ENCODE data around the gene EPHA3.
"Not testable (repeated sequence)": the region's sequence is repeated elsewhere in the genome, so short reads cannot be mapped to it uniquely, and the experiment has no call there.

Gene EPHA3

GRCh38 chr3:89315750-89316470 is 208.5 kb downstream of the EPHA3 start:
- H3K9me3 Mint-ChIP-seq: peaks cover 12% of the 10 kb centered on the region
- no peak overlapping the region for H3K27ac Mint-ChIP-seq
- no peaks in the 10 kb centered on the region for H3K36me3 Mint-ChIP-seq
- no peaks in the 10 kb centered on the region for H3K4me1 Mint-ChIP-seq
- no peak overlapping the region for H3K4me3 Mint-ChIP-seq
- ATAC-seq (no peak), DNase-seq (ENCODE audit: low spot score in 2 of 2) (no peak)

- no peak for ATAC-seq
- H3K4me3 Mint-ChIP-seq: no peak overlapping the region
- H3K4me1 Mint-ChIP-seq: no peaks in the 10 kb centered on the region
- no peak overlapping the region for H3K27ac Mint-ChIP-seq
- no peak for DNase-seq (ENCODE audit: low spot score in 2 of 2)
- H3K36me3 Mint-ChIP-seq: no peaks in the 10 kb centered on the region
- peaks cover 11% of the 10 kb centered on the region for H3K9me3 Mint-ChIP-seq
Measured at GRCh38 chr3:89320186-89320585, 212.8 kb downstream of the EPHA3 start.

- ATAC-seq: no peak
- Mint-ChIP-seq H3K36me3 (no peaks in the 10 kb centered on the region), H3K9me3 (peaks cover 16% of the 10 kb centered on the region), H3K4me1 (no peaks in the 10 kb centered on the region), H3K4me3 (no peak overlapping the region), H3K27ac (no peak overlapping the region)
- no peak for DNase-seq (ENCODE audit: low spot score in 2 of 2)
Measured at GRCh38 chr3:89326997-89327396, 219.6 kb downstream of the EPHA3 start.

DNA sequence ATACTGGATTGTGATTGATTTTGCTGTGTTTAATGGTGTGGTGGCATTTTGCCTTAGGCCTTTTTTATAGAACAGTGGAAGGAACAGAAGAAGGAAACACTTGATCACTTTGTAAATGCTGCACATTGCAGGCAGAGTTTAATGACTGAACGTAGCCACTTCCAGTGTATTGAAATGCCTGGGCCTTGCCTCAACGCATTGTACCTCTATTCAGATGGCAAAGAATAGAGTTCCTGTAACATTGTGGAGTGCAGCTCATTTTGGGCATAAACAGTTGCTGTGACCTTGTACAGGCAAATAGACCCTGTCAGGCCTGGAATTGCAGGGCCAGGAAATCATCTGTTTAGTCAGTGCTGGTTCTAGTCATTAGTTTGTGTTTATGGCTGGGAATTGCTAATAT is 225.0 kb downstream of the EPHA3 start:
- H3K36me3 Mint-ChIP-seq: no peaks in the 10 kb centered on the region
- no peak overlapping the region for H3K4me3 Mint-ChIP-seq
- no peaks in the 10 kb centered on the region for H3K4me1 Mint-ChIP-seq
- peaks cover 6% of the 10 kb centered on the region for H3K9me3 Mint-ChIP-seq
- DNase-seq (ENCODE audit: low spot score in 2 of 2) (no peak), ATAC-seq (no peak)
- no peak overlapping the region for H3K27ac Mint-ChIP-seq

DNA sequence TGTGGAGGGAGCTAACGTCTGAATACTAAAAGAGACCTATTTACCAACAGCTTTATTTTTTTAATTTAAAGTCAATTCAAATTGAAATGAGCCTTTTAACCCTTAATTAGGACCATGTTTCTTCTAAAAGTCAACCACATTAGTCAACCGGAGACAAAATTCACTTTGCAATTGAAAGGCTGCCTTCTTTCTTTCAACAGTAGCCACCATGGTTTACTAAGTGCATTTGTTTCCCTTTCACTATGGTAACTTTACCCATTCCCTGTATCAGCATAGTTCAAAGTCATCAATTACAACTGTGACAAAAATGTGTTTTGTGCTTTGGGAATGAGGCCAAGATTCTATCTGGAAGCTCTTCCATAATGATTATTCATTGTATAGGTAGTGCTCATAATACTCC is 225.4 kb downstream of the EPHA3 start:
- Mint-ChIP-seq H3K4me3 (no peak overlapping the region), H3K9me3 (peaks cover 6% of the 10 kb centered on the region), H3K27ac (no peak overlapping the region), H3K4me1 (no peaks in the 10 kb centered on the region), H3K36me3 (no peaks in the 10 kb centered on the region)
- ATAC-seq (no peak), DNase-seq (ENCODE audit: low spot score in 2 of 2) (no peak)

DNA sequence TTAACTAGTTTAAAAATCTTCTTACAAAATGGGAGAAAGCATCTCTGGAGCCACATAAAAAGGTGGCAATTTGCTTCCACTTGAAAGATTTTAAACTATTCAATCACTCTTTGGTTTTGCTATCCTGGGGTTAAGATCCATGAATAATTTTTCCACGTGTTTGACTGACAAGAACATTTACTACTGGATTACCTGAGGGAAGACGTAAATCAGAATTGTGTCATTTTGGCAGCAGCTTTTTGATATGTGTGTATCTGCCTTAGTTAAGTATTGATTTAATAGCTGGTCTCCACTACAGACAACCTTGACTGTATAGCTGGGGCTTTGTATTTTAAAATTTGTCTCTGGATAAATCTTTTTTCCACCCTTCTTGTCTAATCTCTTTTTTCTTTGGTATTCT is 228.3 kb downstream of the EPHA3 start:
- Mint-ChIP-seq H3K4me1 (no peaks in the 10 kb centered on the region), H3K4me3 (no peak overlapping the region), H3K36me3 (no peaks in the 10 kb centered on the region), H3K9me3 (peaks cover 4% of the 10 kb centered on the region), H3K27ac (no peak overlapping the region)
- ATAC-seq (no peak), DNase-seq (ENCODE audit: low spot score in 2 of 2) (no peak)

GRCh38 chr3:89340408-89340807 is 233.0 kb downstream of the EPHA3 start:
- no peak overlapping the region for H3K4me3 Mint-ChIP-seq
- no peak for DNase-seq (ENCODE audit: low spot score in 2 of 2)
- no peak for ATAC-seq
- no peaks in the 10 kb centered on the region for H3K9me3 Mint-ChIP-seq
- H3K36me3 Mint-ChIP-seq: no peaks in the 10 kb centered on the region
- no peaks in the 10 kb centered on the region for H3K4me1 Mint-ChIP-seq
- H3K27ac Mint-ChIP-seq: no peak overlapping the region

DNA sequence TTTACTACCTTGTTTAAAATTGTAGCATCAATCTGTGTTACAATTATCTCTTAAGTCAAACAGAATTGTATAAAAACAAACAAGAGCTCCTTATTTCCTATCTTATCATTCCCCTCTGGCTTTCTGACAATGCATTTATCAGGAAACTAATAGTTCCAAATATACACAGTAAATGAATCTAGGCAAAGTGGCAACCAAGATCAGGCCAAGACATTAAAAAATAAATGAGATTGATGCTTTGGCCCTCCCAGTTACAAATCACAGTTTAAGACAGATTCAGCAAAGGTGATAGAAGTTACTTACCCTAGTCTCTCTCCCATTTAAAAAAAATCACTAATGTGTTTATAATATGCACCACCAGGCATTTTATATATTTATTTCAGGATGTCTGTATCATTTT is 236.7 kb downstream of the EPHA3 start:
- no peak overlapping the region for H3K4me3 Mint-ChIP-seq
- H3K36me3 Mint-ChIP-seq: no peaks in the 10 kb centered on the region
- no peaks in the 10 kb centered on the region for H3K9me3 Mint-ChIP-seq
- DNase-seq (ENCODE audit: low spot score in 2 of 2) (no peak), ATAC-seq (no peak)
- H3K4me1 Mint-ChIP-seq: no peaks in the 10 kb centered on the region
- H3K27ac Mint-ChIP-seq: no peak overlapping the region

DNA sequence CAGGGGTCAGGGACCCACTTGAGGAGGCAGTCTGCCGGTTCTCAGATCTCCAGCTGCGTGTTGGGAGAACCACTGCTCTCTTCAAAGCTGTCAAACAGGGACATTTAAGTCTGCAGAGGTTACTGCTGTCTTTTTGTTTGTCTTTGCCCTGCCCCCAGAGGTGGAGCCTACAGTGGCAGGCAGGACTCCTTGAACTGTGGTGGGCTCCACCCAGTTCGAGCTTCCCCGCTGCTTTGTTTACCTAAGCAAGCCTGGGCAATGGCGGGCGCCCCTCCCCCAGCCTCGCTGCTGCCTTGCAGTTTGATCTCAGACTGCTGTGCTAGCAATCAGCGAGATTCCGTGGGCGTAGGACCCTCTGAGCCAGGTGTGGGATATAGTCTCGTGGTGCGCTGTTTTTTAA is 243.5 kb downstream of the EPHA3 start:
- H3K4me3 Mint-ChIP-seq; H3K9me3 Mint-ChIP-seq; ATAC-seq; H3K4me1 Mint-ChIP-seq; H3K27ac Mint-ChIP-seq; H3K36me3 Mint-ChIP-seq; DNase-seq (ENCODE audit: low spot score in 2 of 2): not testable (repeated sequence)

DNA sequence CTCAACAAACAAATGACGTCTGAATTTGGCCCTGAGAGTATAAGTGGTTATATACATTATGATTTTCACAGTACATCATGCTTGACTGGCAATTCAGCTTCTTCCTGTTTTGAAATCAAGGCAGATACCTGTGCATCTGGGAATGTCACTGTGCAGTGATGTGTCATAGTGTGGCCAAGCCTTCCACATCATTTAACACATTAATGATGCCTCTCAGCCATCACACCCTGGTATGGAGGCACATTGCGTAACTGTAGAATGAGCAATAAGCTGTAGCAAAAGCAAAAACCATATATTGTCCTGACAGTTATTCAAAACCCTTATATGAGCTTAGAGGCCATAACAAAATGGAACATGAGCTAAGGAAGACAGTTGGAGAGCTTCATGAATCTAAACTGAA is 246.0 kb downstream of the EPHA3 start:
- Mint-ChIP-seq H3K4me3 (no peak overlapping the region), H3K36me3 (no peaks in the 10 kb centered on the region), H3K9me3 (peaks cover 5% of the 10 kb centered on the region), H3K4me1 (no peaks in the 10 kb centered on the region), H3K27ac (no peak overlapping the region)
- DNase-seq (ENCODE audit: low spot score in 2 of 2): no peak
- ATAC-seq: no peak

GRCh38 chr3:89358281-89358680 is 250.9 kb downstream of the EPHA3 start:
- no peaks in the 10 kb centered on the region for H3K36me3 Mint-ChIP-seq

GRCh38 chr3:89360156-89360555 is 252.7 kb downstream of the EPHA3 start:
- no peak for ATAC-seq
- peaks cover 11% of the 10 kb centered on the region for H3K9me3 Mint-ChIP-seq
- no peaks in the 10 kb centered on the region for H3K4me1 Mint-ChIP-seq
- no peak overlapping the region for H3K4me3 Mint-ChIP-seq
- no peak for DNase-seq (ENCODE audit: low spot score in 2 of 2)
- no peak overlapping the region for H3K27ac Mint-ChIP-seq
- H3K36me3 Mint-ChIP-seq: no peaks in the 10 kb centered on the region

More at GRCh38 chr3:89358281-89358680, 250.9 kb downstream of the EPHA3 start:
- DNase-seq (ENCODE audit: low spot score in 2 of 2): no peak
- Mint-ChIP-seq H3K4me3 (no peak overlapping the region), H3K9me3 (peaks cover 8% of the 10 kb centered on the region), H3K27ac (no peak overlapping the region), H3K4me1 (no peaks in the 10 kb centered on the region)
- ATAC-seq: no peak

GRCh38 chr3:89362496-89362895 is 255.1 kb downstream of the EPHA3 start:
- H3K9me3 Mint-ChIP-seq: peaks cover 17% of the 10 kb centered on the region
- no peak for ATAC-seq

GRCh38 chr3:89363171-89363570 is 255.8 kb downstream of the EPHA3 start:
- no peaks in the 10 kb centered on the region for H3K4me1 Mint-ChIP-seq
- H3K27ac Mint-ChIP-seq: no peak overlapping the region
- H3K36me3 Mint-ChIP-seq: no peaks in the 10 kb centered on the region
- no peak for DNase-seq (ENCODE audit: low spot score in 2 of 2)
- ATAC-seq: no peak
- peaks cover 21% of the 10 kb centered on the region for H3K9me3 Mint-ChIP-seq
- no peak overlapping the region for H3K4me3 Mint-ChIP-seq

More at GRCh38 chr3:89362496-89362895, 255.1 kb downstream of the EPHA3 start:
- H3K27ac Mint-ChIP-seq: no peak overlapping the region
- H3K36me3 Mint-ChIP-seq: no peaks in the 10 kb centered on the region
- no peaks in the 10 kb centered on the region for H3K4me1 Mint-ChIP-seq
- no peak for DNase-seq (ENCODE audit: low spot score in 2 of 2)
- H3K4me3 Mint-ChIP-seq: no peak overlapping the region

- H3K4me3 Mint-ChIP-seq: no peak overlapping the region
- H3K36me3 Mint-ChIP-seq: no peaks in the 10 kb centered on the region
- H3K27ac Mint-ChIP-seq: no peak overlapping the region
- H3K9me3 Mint-ChIP-seq: peaks cover 27% of the 10 kb centered on the region
- ATAC-seq: no peak
- DNase-seq (ENCODE audit: low spot score in 2 of 2): no peak
- H3K4me1 Mint-ChIP-seq: no peaks in the 10 kb centered on the region
Measured at GRCh38 chr3:89364314-89364713, 256.9 kb downstream of the EPHA3 start.

DNA sequence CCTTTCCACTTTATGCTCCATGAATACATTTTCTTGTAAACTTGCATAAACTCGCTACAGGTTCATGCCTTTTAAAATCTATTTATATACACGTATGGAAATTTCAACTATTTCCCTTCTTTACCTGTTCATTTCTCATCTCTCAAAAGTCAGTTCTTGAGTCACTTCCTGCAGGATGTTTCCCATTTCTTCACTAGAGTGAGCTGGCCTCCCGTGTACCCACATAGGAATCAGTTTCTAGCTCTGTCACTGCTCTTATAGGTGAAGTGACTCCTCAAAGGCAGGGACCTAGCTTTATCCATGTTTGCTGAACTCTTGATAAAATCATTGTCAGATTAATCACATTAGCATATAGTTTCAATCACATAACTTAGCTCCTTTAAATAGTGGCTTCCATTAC is 259.7 kb downstream of the EPHA3 start:
- no peak for DNase-seq (ENCODE audit: low spot score in 2 of 2)
- H3K9me3 Mint-ChIP-seq: peaks cover 29% of the 10 kb centered on the region
- H3K4me1 Mint-ChIP-seq: no peaks in the 10 kb centered on the region
- ATAC-seq: no peak
- no peak overlapping the region for H3K4me3 Mint-ChIP-seq
- no peaks in the 10 kb centered on the region for H3K36me3 Mint-ChIP-seq
- no peak overlapping the region for H3K27ac Mint-ChIP-seq

GRCh38 chr3:89368846-89369245 is 261.4 kb downstream of the EPHA3 start:
- ATAC-seq (no peak), DNase-seq (ENCODE audit: low spot score in 2 of 2) (no peak)
- Mint-ChIP-seq H3K27ac (no peak overlapping the region), H3K4me3 (no peak overlapping the region), H3K4me1 (no peaks in the 10 kb centered on the region), H3K9me3 (peaks cover 30% of the 10 kb centered on the region), H3K36me3 (no peaks in the 10 kb centered on the region)

Data from stimulated activated effector memory CD8-positive, alpha-beta T cell treated with anti-CD3 and anti-CD28 coated beads, Interleukin-12 subunit alpha, Interleukin-12 subunit beta, amount 100 ng/mL, for 72 hours (primary cell).